Heart left ventricle (tissue), 16 donors: ENCODE measurements around the gene HTR1D. TPM values are rescaled to one million over a fixed set of nuclear protein-coding genes. Genes with fewer than 3 reads are reported as not detected.

Experiments used
- ATAC-seq, 4 donors: fragments of 200-7000 bp; cut with Tn5 transposase; one replicate each; pipeline ENCODE4 v1.9.1; 2020 to 2022; ENCODE audit warnings: moderate library complexity in 4 of 4, mild to moderate bottlenecking in 3 of 4, moderate number of reproducible peaks in 1 of 4
- DNase-seq, 5 donors: peaks; one replicate each; pipeline ENCODE4 v3.0.0-alpha.2; 2020
- H3K27ac ChIP-seq, 12 donors: fragments of 200-600 bp; sonication (generic) in 4 of 12; one replicate each; pipeline versions ENCODE4 v1.5.0 to v1.8.0; 2016 to 2022; ENCODE audit warnings: mild to moderate bottlenecking in 2 of 12
- H3K27me3 ChIP-seq, 9 donors: fragments of 200-600 bp; sonication (generic) in 2 of 9; one replicate each; pipeline versions ENCODE4 v1.5.1 to v1.8.0; 2016 to 2022; ENCODE audit warnings: mild to moderate bottlenecking in 3 of 9
- H3K36me3 ChIP-seq, 9 donors: fragments of 200-600 bp; sonication (generic) in 2 of 9; one replicate each; pipeline versions ENCODE4 v1.5.0 to v1.8.0; 2018 to 2022; ENCODE audit warnings: mild to moderate bottlenecking in 2 of 9
- H3K4me1 ChIP-seq, 12 donors: fragments of 200-600 bp; sonication (generic) in 4 of 12; one replicate each; pipeline versions ENCODE4 v1.5.0 to v1.8.0; 2016 to 2022; ENCODE audit warnings: mild to moderate bottlenecking in 3 of 12
- H3K4me3 ChIP-seq, 12 donors: fragments of 200-600 bp; sonication (generic) in 4 of 12; one replicate each; pipeline versions ENCODE4 v1.5.0 to v1.8.0; 2017 to 2022; ENCODE audit warnings: mild to moderate bottlenecking in 9 of 12, moderate library complexity in 4 of 12
- H3K9me3 ChIP-seq, 12 donors: fragments of 200-600 bp; sonication (generic) in 4 of 12; one replicate each; pipeline versions ENCODE4 v1.5.0 to v1.8.0; 2016 to 2022; ENCODE audit warnings: mild to moderate bottlenecking in 1 of 12
- CTCF ChIP-seq, 12 donors: fragments of 200-600 bp; sonication (generic) in 4 of 12; IDR thresholded peaks; one replicate each; pipeline versions ENCODE4 v1.5.0 to v1.8.0; 2018 to 2022; ENCODE audit warnings: antibody characterized with exemption in 12 of 12, mild to moderate bottlenecking in 5 of 12
- POLR2A ChIP-seq, 2 donors: fragments of 450-650 bp; IDR thresholded peaks; one replicate each; pipeline ENCODE4 v1.6.1; 2017; ENCODE audit warnings: antibody characterized with exemption in 2 of 2, mild to moderate bottlenecking in 2 of 2, moderate library complexity in 2 of 2
- WGBS, 4 donors: extraction: QIAGEN DNeasy Blood & Tissue Kit in 2 of 4; methylation state at CpG; one replicate each; pipeline versions ENCODE4 v1.1.5 to v1.1.7; 2013 to 2018; 5-methylcytosine and 5-hydroxymethylcytosine counted together
- intact Hi-C, 10 donors: fragments of 100-400 bp; cut with DNase I; formaldehyde crosslinking; loops; one replicate each; pipeline versions ENCODE4 v1.11.1 to v1.14.2; 2022
- polyA plus RNA-seq, 2 donors: library from polyadenylated mRNA; stranded (reverse); fragments of 200-250 nt; gene quantifications; one replicate each; pipeline ENCODE4 v1.2.3, GENCODE V29; 2013
- total RNA-seq, 9 donors: library from RNA; depleted of rRNA in 2 of 9; stranded (reverse); fragments of >200 nt in 2 of 9; fragmentation: NEBNext Ultra II Directional in 3 of 9; extraction: Animal tissue kit (Norgen Biotek cat#: 25700) in 3 of 9; gene quantifications; one replicate each; pipeline versions ENCODE4 v1.1.0 to v1.2.4, GENCODE V29; 2016 to 2023
- donor health status: ischemic (EF 13 %, LVEDD 7.1; RV severe dilation, severe dysfunction).
- donor health status: healthy with polysubstance abuse.
- donor health status: DM: no; HTN: yes; CAD: no.
- donor health status: DM: no; HTN: no; CAD: no.
- donor health status: ischemic (EF 25% LVEDD 6.9; RV normal size, moderate dysfunction).
- donor health status: ischemic (EF 25% LVEDD 5.7; RV mildly dilated, moderate dysfunction).
- donor health status: healthy.
- donor health status: DM: yes; HTN: yes; CAD: no.
- donor health status: ischemic (EF 35%, LVEDD 5.7; RV mildly dilated, moderate dysfunction).
- donor health status: nonischemic (EF 11% LVEDD 7.7; RV severe dilation, severe dysfunction).
- donor health status: DM: yes; HTN: yes; CAD: no.
- donor health status: PGD.
- donor health status: ischemic (EF 29% LVEDD 5.4; RV normal size, mild dysfunction).
- donor health status: nonischemic (EF 23%, LVEDD 6.1; RV moderate dilation, normal function).

Gene HTR1D
- total and polyA plus RNA-seq, 11 donors: 0.01 to 0.16 (median 0.07) TPM; not detected in 7

DNA sequence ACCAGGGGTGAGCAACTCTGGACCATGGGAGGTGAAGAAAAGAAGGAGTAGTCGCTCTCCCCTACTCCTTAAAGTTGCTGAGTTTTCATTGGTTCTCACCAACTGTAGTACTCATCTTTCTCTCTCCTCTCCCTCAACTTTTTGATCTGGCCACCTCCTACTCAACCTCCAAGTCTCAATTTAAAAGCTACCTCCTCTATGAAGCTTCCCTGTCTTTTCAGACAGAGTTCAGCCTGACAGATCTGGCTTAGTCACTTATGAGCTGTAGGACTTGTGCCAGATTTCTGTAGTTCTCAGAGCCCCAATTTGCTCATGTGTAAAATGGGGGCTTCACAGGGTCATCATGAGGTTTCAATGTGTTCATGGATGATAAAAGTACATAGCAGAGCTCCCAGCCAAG is 34.5 kb upstream of the HTR1D start:
- Histone ChIP-seq H3K4me1 (no peaks in the 10 kb centered on the region), H3K4me3 (no peak overlapping the region), H3K36me3 (no peaks in the 10 kb centered on the region), H3K9me3 (no peaks in the 10 kb centered on the region), H3K27ac (no peak overlapping the region), H3K27me3 (no peaks in the 10 kb centered on the region)
- 78 to 95% (median 86%) methylated on average over 1 of the region's 1 CpG for WGBS, 4 donors
- ATAC-seq (no peak), DNase-seq (no peak)
- intact Hi-C loops: no loop called here
- no peak for TF ChIP-seq CTCF (IDR thresholded peaks at IDR 0.05)

DNA sequence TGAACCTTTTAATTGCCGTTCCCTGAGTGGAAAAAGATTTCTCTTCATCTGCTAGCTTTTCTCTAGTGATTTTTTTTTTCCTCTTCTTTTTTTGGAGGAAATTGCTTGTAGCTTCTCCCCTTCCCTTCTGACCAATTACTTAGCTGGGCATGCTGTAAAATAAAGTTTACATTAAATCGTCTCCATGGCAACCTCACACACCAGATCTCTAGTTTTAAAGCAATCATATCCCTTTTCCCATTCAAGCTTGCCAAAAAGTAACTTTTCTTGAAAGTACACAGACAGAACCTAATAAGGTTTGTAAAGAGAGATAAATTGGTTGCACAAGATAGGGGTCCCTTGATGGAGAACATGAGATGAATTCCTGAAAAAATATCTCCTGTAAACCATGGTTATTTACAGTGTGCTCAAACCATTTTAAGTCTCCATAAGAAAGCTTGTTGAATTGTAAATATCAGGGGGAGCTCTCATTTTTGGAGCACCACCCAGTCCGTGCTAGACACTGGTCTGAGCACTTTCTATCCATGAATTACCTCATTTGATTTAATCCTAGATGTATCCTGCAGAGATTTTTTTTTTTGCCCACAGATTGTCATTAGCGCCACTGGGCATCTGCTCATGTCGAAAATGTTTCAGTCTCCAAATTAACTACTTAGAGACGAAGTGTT is 32.6 kb upstream of the HTR1D start:
- 62 to 69% (median 67%) methylated on average over 6 of the region's 6 CpGs for WGBS, 4 donors
- H3K4me1 ChIP-seq: no peaks in the 10 kb centered on the region

GRCh38 chr1:23247276-23247675 is 30.0 kb upstream of the HTR1D start:
- Histone ChIP-seq H3K9me3 (no peaks in the 10 kb centered on the region), H3K4me1 (no peaks in the 10 kb centered on the region), H3K4me3 (no peak overlapping the region), H3K36me3 (no peaks in the 10 kb centered on the region), H3K27me3 (no peaks in the 10 kb centered on the region), H3K27ac (no peak overlapping the region)
- 95 to 98% (median 96%) methylated on average over 6 of the region's 6 CpGs for WGBS, 4 donors
- ATAC-seq: no peak
- TF ChIP-seq CTCF (IDR thresholded peaks at IDR 0.05) (no peak), POLR2A (IDR thresholded peaks at IDR 0.05) (no peak)
- no peak for DNase-seq
- intact Hi-C loops: no loop called here

More for the DNA sequence above, 32.6 kb upstream of the HTR1D start:
- DNase-seq: no peak
- Histone ChIP-seq H3K9me3 (no peaks in the 10 kb centered on the region), H3K4me3 (no peak overlapping the region), H3K27me3 (no peaks in the 10 kb centered on the region), H3K36me3 (no peaks in the 10 kb centered on the region), H3K27ac (no peak overlapping the region)
- intact Hi-C loops: no loop called here
- TF ChIP-seq CTCF (IDR thresholded peaks at IDR 0.05): no peak
- no peak for ATAC-seq

DNA sequence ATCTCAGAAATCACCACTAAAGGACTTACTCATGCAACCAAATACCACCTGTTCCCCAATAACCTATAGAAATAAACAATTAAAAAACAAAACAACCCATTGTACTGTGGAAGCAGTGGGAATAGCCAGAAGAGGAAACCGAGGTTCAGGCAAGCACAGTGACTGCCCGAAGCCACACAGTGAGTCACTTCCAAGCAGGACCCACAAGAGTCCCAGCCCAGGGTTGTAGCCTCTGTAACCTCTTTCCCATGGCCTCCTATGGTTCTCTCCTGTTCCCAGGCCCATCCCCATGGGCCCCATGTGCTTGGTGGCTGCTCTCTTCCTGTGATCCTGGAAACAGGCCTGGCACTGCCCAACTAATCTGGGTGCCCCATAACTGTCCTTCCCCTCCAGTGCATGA is 29.0 kb upstream of the HTR1D start:
- Histone ChIP-seq H3K4me1 (no peaks in the 10 kb centered on the region), H3K36me3 (no peaks in the 10 kb centered on the region), H3K27me3 (no peaks in the 10 kb centered on the region), H3K9me3 (no peaks in the 10 kb centered on the region), H3K4me3 (no peak overlapping the region), H3K27ac (no peak overlapping the region)
- TF ChIP-seq CTCF (IDR thresholded peaks at IDR 0.05) (no peak), POLR2A (IDR thresholded peaks at IDR 0.05) (no peak)
- intact Hi-C loops: no loop called here
- ATAC-seq (no peak), DNase-seq (no peak)
- 84 to 97% (median 87%) methylated on average over 2 of the region's 2 CpGs for WGBS, 4 donors
